Pancreas (tissue), 10 donors: ENCODE data around the gene KIDINS220. TPM values are rescaled to one million over a fixed set of nuclear protein-coding genes. Genes with fewer than 3 reads are reported as not detected.

Experiments
- ATAC-seq, 4 donors: fragments of 200-7000 bp; cut with Tn5 transposase; one replicate each; pipeline versions ENCODE4 v1.8.0 to v1.9.1; 2020; ENCODE audit warnings: mild to moderate bottlenecking in 4 of 4, moderate library complexity in 4 of 4
- DNase-seq, 6 donors: peaks; one replicate each; pipeline ENCODE4 v3.0.0-alpha.2; 2020
- FAIRE-seq: peaks from 2 replicates; lab custom pipeline; 2012; peaks lifted over from hg19 to GRCh38; lab: Jason Lieb, UNC
- H3K27ac ChIP-seq, 4 donors: fragments of 200-600 bp; sonication (generic); 1 replicate in 3 of 4; 2 replicates in 1 of 4; pipeline versions ENCODE4 v1.5.0 to v1.8.0; 2020
- H3K27me3 ChIP-seq, 4 donors: fragments of 200-600 bp; one replicate each; pipeline ENCODE4 v1.8.0; 2021
- H3K36me3 ChIP-seq, 3 donors: fragments of 200-600 bp; sonication (generic) in 1 of 3; one replicate each; pipeline versions ENCODE4 v1.5.0 to v1.8.0; 2020 to 2021
- H3K4me1 ChIP-seq, 3 donors: fragments of 200-600 bp; one replicate each; pipeline ENCODE4 v1.8.0; 2021
- H3K4me3 ChIP-seq, 4 donors: fragments of 200-600 bp; sonication (generic) in 2 of 4; one replicate each; pipeline versions ENCODE4 v1.5.0 to v1.8.0; 2020 to 2021
- H3K9me3 ChIP-seq, 4 donors: fragments of 200-600 bp; one replicate each; pipeline ENCODE4 v1.8.0; 2021
- WGBS, 2 donors: extraction: QIAGEN DNeasy Blood & Tissue Kit; methylation state at CpG; one replicate each; pipeline ENCODE4 v1.1.7; 2013; 5-methylcytosine and 5-hydroxymethylcytosine counted together
- intact Hi-C, 3 donors: fragments of 100-400 bp; cut with DNase I; formaldehyde crosslinking; loops; one replicate each; pipeline versions ENCODE4 v1.11.1 to v1.14.2; 2022
- polyA plus RNA-seq, 2 donors: library from polyadenylated mRNA; stranded (reverse); fragments of 200-250 nt; gene quantifications; one replicate each; pipeline ENCODE4 v1.2.3, GENCODE V29; 2013
- total RNA-seq, 6 donors: library from RNA; stranded (reverse); fragmentation: NEBNext Ultra II Directional in 4 of 6; extraction: Animal tissue kit (Norgen Biotek cat#: 25700) in 4 of 6; gene quantifications; one replicate each; pipeline versions ENCODE4 v1.2.1 to v1.2.4, GENCODE V29; 2021 to 2023
- TF ChIP-seq, protein P1 (sequence below), 4 donors: fragments of 200-600 bp; sonication (generic) in 3 of 4; IDR thresholded peaks; one replicate each; pipeline versions ENCODE4 v1.5.0 to v1.8.0; 2021; ENCODE audit warnings: antibody characterized with exemption in 4 of 4
- donor health status: healthy with polysubstance abuse.
- donor health status: DM: no; HTN: no; CAD: no; lungs with moderate emphysema.
- donor health status: DM: no; HTN: no; CAD: no.
- donor health status: control.
- donor health status: control.
- donor health status: Bipolar disorder and iron deficiency.
- donor health status: DM: yes; HTN: yes; CAD: no.
- donor health status: DM: no; HTN: no; CAD: no.
- donor health status: DM: no; HTN: no; CAD: no.
- donor health status: DM: yes; HTN: yes; CAD: no.

KIDINS220 gene
- total and polyA plus RNA-seq, 8 donors = 8.5 to 34.3 (median 18.2) TPM

DNA sequence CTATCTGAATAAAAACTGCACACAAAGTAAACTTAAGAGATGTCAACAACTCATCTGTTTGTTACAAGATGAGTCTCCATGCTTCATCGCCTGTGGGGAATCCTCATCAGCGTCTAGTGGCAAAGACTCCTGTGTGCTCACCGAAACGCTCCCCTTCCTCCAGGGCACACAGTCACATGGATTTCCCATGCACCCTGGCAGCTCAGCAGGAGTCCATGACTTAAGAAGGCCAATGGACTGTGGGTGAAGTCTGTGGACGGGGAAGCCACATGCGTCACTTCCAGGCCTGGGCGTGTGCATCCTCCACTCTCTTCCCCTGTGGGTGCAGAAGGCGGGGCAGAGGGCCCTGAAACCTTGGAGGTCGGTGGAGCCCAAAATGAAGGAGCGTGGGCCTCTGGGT, 114.4 kb downstream of the KIDINS220 start:
- no peak for FAIRE-seq
- no peaks in the 10 kb centered on the region for H3K9me3 ChIP-seq

DNA sequence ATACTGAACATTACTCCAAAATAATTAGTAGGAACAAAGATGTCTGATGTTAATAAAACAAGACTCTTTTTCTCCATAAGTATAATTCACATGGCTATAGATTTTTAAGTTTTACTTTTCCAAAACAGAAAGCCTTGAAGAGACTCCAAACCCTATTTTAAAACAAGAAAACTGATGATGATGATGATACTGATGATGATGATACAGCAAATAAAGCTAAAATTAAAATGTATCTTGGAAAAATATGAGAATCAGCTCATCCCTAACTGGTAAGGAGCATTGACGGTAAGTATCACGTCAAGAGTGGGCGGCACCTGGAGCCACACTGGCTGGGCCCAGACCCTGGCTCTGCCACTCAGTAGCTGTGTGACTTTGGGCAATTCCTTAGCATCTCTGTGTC, 116.0 kb downstream of the KIDINS220 start:
- H3K4me1 ChIP-seq = no peaks in the 10 kb centered on the region
- H3K27me3 ChIP-seq = no peaks in the 10 kb centered on the region
- no peaks in the 10 kb centered on the region for H3K36me3 ChIP-seq
- no peaks in the 10 kb centered on the region for H3K9me3 ChIP-seq
- no peak overlapping the region for H3K27ac ChIP-seq
- no peak for ATAC-seq
- H3K4me3 ChIP-seq = no peak overlapping the region
- 93 to 97% methylated on average over 3 of the region's 3 CpGs for WGBS, 2 donors
- TF ChIP-seq, protein P1, sequence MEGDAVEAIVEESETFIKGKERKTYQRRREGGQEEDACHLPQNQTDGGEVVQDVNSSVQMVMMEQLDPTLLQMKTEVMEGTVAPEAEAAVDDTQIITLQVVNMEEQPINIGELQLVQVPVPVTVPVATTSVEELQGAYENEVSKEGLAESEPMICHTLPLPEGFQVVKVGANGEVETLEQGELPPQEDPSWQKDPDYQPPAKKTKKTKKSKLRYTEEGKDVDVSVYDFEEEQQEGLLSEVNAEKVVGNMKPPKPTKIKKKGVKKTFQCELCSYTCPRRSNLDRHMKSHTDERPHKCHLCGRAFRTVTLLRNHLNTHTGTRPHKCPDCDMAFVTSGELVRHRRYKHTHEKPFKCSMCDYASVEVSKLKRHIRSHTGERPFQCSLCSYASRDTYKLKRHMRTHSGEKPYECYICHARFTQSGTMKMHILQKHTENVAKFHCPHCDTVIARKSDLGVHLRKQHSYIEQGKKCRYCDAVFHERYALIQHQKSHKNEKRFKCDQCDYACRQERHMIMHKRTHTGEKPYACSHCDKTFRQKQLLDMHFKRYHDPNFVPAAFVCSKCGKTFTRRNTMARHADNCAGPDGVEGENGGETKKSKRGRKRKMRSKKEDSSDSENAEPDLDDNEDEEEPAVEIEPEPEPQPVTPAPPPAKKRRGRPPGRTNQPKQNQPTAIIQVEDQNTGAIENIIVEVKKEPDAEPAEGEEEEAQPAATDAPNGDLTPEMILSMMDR (IDR thresholded peaks at IDR 0.05) = no peak
- no peak for FAIRE-seq
- intact Hi-C loops = no loop called here
- DNase-seq = no peak

More for the DNA sequence above, 114.4 kb downstream of the KIDINS220 start:
- H3K27ac ChIP-seq = no peak overlapping the region
- no peaks in the 10 kb centered on the region for H3K36me3 ChIP-seq
- WGBS, 2 donors = 86 to 90% methylated on average over 10 of the region's 10 CpGs
- H3K27me3 ChIP-seq = no peaks in the 10 kb centered on the region
- no peak for DNase-seq
- TF ChIP-seq, protein P1 (IDR thresholded peaks at IDR 0.05) = no peak
- H3K4me1 ChIP-seq = no peaks in the 10 kb centered on the region
- no peak overlapping the region for H3K4me3 ChIP-seq
- no peak for ATAC-seq
- intact Hi-C loops = no loop called here

DNA sequence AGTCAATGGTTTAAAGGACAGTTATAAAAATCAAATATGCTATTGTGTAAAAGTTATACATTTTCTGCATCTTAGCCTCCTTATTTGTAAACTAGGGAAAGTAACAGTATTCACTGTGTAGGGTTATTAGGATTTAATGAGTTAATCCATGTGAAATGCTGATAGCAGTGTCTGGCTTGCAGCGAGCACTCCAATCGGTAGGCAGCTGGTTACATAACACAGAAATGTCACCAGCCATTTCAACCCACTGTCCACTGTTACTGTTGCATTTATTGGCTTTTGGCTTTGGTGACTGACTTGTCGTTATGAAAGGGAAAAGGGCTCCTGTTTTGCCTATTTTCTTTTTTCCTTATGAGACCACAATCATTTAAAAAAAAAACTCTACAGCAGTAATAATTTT, 116.7 kb downstream of the KIDINS220 start:
- H3K36me3 ChIP-seq = no peaks in the 10 kb centered on the region
- no peaks in the 10 kb centered on the region for H3K4me1 ChIP-seq
- FAIRE-seq (no peak), DNase-seq (no peak), ATAC-seq (peak in 1 of 4 donors; percentile 36)
- TF ChIP-seq, protein P1 (IDR thresholded peaks at IDR 0.05) = no peak
- no peaks in the 10 kb centered on the region for H3K27me3 ChIP-seq
- 13% methylated on average over 3 of the region's 3 CpGs for WGBS, 2 donors
- intact Hi-C loops = no loop called here
- H3K9me3 ChIP-seq = no peaks in the 10 kb centered on the region
- no peak overlapping the region for H3K27ac ChIP-seq
- H3K4me3 ChIP-seq = no peak overlapping the region

DNA sequence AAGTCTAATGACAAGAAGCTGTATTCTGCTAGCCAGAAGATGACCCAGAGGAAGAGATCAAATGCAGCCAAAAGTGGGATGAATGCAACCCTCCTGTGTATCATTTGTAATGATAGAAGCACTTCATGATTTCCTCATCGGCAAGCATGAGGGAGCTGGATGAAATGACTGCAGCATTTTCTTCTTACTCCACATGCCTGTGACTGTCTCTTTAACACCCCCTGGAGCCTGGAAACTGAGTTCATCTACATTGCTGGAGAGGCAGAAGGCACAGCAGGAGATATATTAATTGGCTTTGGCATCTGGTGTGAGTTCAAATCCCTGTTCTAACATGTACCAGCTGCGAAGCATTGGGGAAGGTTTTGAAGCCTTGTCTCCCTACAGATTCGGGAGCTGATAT, 117.9 kb downstream of the KIDINS220 start:
- 56 to 75% methylated on average over 3 of the region's 3 CpGs for WGBS, 2 donors
- Histone ChIP-seq H3K4me3 (no peak overlapping the region), H3K27me3 (no peaks in the 10 kb centered on the region), H3K4me1 (no peaks in the 10 kb centered on the region), H3K27ac (no peak overlapping the region), H3K36me3 (no peaks in the 10 kb centered on the region), H3K9me3 (no peaks in the 10 kb centered on the region)
- FAIRE-seq = no peak
- TF ChIP-seq, protein P1 (IDR thresholded peaks at IDR 0.05) = no peak
- intact Hi-C loops = no loop called here
- DNase-seq = no peak
- peak in 2 of 4 donors; percentile 19 to 52 for ATAC-seq

DNA sequence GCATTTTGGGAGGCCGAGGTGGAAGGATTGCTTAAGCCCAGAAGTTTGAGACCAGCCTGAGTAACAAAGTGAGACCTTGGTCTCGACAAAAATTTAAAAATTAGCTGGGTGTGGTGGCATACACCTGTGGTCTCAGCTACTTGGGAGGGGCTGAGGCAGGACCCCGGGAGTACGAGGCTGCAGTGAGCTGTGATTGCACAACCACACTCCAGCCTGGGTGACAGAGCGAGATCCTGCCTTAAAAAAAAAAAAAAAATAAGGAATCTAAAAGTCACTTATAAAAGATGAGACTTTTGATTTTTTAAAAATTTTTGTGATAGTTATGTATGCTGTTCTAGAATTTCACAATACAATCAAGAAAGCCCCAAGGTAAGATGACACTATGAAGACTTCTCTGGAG, 122.4 kb downstream of the KIDINS220 start:
- TF ChIP-seq, protein P1 (IDR thresholded peaks at IDR 0.05) = no peak
- no peak overlapping the region for H3K4me3 ChIP-seq
- 94% methylated on average over 5 of the region's 5 CpGs for WGBS, 2 donors
- no peaks in the 10 kb centered on the region for H3K27me3 ChIP-seq
- intact Hi-C loops = no loop called here
- H3K36me3 ChIP-seq = no peaks in the 10 kb centered on the region
- H3K4me1 ChIP-seq = no peaks in the 10 kb centered on the region
- no peak overlapping the region for H3K27ac ChIP-seq
- DNase-seq = no peak
- no peak for ATAC-seq
- no peaks in the 10 kb centered on the region for H3K9me3 ChIP-seq
- FAIRE-seq = no peak
